ENCODE measurements around the gene CACTIN.

Gene CACTIN

DNA sequence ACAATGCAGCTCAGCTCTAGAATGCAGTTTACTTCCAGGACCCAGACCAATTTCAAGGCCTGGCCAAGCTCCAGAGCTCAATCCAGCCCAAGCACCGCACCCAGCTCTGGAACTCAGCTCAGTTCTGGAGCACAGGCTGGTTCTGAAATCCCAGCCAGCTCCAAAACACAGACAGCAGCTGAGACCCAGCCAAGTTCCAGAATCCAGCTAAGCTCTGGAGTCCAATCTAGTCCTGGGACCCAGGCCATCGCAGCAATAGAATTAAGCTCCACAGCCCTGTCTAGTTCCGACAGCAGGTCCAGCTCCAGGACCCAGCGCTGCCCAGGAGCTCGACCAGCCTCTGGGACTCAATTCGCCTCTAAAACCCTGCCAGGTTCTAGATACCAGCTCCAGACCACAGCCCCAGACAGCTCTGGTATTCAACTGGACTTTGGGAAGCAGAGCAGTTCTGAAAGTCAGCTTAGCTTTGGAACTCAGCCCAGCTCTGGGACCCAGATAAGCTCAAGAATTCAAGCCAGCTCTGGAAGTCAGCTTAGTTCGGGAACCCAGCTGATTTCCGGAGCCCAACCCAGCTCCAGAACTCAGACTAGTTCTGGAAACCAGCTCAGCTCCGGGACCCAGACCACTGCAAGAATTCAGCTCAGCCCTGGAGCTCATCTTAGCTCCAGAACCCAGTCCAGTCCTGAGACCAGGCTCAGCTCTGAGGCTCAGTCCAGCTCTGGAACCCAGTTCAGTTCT is 34.5 kb downstream of the CACTIN start:
- TF ChIP-seq, protein P1, sequence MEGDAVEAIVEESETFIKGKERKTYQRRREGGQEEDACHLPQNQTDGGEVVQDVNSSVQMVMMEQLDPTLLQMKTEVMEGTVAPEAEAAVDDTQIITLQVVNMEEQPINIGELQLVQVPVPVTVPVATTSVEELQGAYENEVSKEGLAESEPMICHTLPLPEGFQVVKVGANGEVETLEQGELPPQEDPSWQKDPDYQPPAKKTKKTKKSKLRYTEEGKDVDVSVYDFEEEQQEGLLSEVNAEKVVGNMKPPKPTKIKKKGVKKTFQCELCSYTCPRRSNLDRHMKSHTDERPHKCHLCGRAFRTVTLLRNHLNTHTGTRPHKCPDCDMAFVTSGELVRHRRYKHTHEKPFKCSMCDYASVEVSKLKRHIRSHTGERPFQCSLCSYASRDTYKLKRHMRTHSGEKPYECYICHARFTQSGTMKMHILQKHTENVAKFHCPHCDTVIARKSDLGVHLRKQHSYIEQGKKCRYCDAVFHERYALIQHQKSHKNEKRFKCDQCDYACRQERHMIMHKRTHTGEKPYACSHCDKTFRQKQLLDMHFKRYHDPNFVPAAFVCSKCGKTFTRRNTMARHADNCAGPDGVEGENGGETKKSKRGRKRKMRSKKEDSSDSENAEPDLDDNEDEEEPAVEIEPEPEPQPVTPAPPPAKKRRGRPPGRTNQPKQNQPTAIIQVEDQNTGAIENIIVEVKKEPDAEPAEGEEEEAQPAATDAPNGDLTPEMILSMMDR (IDR thresholded peaks at IDR 0.05; ENCODE audit: low read depth, low read length): no peak
- DNase-seq (ENCODE audit: extremely low read depth, low read depth): no peak

DNA sequence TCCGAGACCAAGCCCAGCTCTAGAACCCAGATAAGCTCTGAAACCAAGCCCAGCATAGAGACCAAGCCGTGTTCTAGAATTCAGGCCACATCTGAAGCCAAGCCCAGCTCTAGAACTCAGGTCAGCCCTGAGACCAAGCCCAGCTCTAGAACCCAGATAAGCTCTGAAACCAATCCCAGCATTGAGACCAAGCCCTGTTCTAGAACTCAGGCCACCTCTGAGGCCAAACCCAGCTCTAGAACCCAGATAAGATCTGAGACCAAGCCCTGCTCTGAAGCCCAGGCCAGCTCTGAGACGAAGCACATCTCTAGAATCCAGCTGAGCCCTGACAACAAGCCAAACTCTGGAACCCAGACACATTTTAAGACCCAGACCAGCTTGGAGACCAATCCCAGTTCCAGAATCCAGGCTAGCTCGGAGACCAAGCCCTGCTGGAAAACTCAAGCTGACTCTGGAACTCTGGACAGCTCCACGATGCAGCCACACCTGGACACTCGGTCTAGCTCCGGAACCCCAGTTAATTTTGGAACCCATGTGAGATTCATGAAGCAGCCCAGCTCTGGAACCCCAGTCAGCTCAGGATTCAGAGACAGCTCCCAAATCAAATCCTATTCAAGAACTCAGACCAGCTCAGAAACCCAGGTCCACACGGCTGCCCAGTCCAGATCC is 35.5 kb downstream of the CACTIN start:
- TF ChIP-seq, protein P1 (IDR thresholded peaks at IDR 0.05; ENCODE audit: low read depth, low read length): no peak
- DNase-seq (ENCODE audit: extremely low read depth, low read depth): no peak

- no peak for DNase-seq (ENCODE audit: extremely low read depth, low read depth)
- TF ChIP-seq, protein P1 (IDR thresholded peaks at IDR 0.05; ENCODE audit: low read depth, low read length): no peak
Observed at GRCh38 chr19:3589949-3590348, 36.6 kb downstream of the CACTIN start.

DNA sequence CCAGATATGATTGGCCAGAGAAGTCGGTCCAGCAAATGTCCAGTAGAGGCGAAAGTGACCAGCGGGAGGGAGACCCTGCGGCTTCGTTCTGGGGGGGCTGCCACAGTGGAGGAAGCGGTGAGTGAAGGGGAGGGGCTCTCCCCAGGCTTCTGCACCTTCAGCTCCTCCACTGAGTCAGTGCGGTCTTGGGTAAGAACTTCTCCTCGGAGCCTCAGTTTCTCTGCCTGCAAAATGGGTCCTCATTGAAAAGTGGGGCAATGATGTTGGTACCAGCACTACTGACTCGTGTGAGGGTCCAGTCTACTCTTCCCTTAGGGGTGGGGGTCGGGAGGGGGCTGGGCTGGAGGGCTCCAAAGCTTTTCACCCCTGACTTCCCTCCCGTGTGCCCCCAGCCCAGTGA is 37.2 kb downstream of the CACTIN start:
- TF ChIP-seq, protein P1 (IDR thresholded peaks at IDR 0.05; ENCODE audit: low read depth, low read length): no peak
- no peak for DNase-seq (ENCODE audit: extremely low read depth, low read depth)

DNA sequence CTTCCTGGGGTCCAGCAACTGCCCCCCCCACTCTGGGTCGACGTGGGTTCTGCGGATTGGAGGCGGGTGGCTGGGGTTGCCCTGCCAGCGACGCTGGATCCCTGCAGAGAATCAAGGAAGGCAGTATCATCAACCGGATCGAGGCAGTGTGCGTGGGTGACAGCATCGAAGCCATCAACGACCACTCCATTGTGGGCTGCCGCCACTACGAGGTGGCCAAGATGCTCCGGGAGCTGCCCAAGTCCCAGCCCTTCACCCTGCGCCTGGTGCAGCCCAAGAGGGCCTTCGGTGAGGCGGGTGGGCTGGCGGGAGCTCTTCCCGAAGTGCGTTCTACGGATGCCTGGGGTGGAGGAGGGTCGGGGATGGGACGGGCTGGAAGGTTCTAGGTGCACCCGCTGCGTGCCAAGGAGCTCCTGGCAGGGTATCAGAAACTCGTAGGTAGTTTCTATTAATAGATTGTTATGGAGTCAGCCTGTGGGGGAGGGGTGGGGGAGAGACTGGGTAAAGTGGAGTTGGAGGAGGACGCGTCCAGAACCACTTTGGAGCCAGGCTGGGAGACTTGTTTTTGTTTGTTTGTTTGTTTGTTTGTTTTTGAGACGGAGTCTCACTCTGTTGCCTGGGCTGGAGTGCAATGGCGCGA is 39.8 kb downstream of the CACTIN start:
- TF ChIP-seq, protein P1 (IDR thresholded peaks at IDR 0.05; ENCODE audit: low read depth, low read length): no peak
- DNase-seq (ENCODE audit: extremely low read depth, low read depth): no peak

GRCh38 chr19:3586127-3586626 is 40.4 kb downstream of the CACTIN start:
- DNase-seq (ENCODE audit: extremely low read depth, low read depth): no peak
- TF ChIP-seq, protein P1 (IDR thresholded peaks at IDR 0.05; ENCODE audit: low read depth, low read length): peak; percentile 42
